Neural cell (in vitro differentiated cells): ENCODE results near the gene AGBL1.

ENCODE experiments used
- EP300 ChIP-seq: fragments of 450-650 bp; conservative IDR thresholded peaks from 2 replicates; pipeline ENCODE4 v1.6.1; 2014; ENCODE audit warnings: antibody characterized with exemption, mild to moderate bottlenecking, moderate library complexity; ENCODE audit not compliant: poor library complexity, severe bottlenecking
- EZH2 ChIP-seq: fragments of 200-600, 300-800 bp; shearing (Covaris generic), sonication (generic); IDR thresholded peaks from 2 replicates; pipeline ENCODE4 v1.6.1; 2014; ENCODE audit warnings: antibody characterized with exemption, low read length, borderline replicate concordance, mild to moderate bottlenecking; ENCODE audit not compliant: insufficient read depth, poor library complexity, severe bottlenecking
- POLR2AphosphoS5 ChIP-seq: IDR thresholded peaks from 2 replicates; pipeline ENCODE4 v1.6.1; 2012
- TAF1 ChIP-seq: IDR thresholded peaks from 2 replicates; pipeline ENCODE4 v1.6.1; 2012; ENCODE audit warnings: low read depth
- TF ChIP-seq, protein P1 (sequence below): IDR thresholded peaks from 2 replicates; pipeline ENCODE4 v1.6.1; 2012; ENCODE audit warnings: borderline replicate concordance
- TF ChIP-seq, protein P2 (sequence below): fragments of 450-650 bp; IDR thresholded peaks from 2 replicates; pipeline ENCODE4 v1.5.1; 2014; ENCODE audit warnings: antibody characterized with exemption, mild to moderate bottlenecking, moderate library complexity; ENCODE audit not compliant: poor library complexity, severe bottlenecking

DNA sequence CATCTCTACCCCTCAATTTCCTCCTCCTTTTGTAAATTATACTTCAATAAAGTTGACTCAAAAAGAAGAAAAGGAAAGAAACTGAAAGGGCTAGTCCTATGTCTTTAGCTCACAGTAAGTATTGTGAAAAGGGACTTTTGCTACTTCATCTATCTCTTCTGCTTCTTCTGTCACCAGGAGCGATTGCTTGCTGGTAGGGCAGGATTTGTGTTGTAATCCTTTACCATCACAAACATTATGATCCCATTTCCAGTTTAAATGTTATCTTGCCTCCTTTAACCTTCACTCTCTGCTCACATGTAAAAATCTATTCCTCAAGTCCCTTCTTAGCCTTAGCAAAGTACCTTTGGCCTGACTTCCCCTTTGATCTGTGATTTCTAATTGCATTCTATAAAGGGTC is 537.1 kb downstream of the AGBL1 start:
- TF ChIP-seq, protein P1, sequence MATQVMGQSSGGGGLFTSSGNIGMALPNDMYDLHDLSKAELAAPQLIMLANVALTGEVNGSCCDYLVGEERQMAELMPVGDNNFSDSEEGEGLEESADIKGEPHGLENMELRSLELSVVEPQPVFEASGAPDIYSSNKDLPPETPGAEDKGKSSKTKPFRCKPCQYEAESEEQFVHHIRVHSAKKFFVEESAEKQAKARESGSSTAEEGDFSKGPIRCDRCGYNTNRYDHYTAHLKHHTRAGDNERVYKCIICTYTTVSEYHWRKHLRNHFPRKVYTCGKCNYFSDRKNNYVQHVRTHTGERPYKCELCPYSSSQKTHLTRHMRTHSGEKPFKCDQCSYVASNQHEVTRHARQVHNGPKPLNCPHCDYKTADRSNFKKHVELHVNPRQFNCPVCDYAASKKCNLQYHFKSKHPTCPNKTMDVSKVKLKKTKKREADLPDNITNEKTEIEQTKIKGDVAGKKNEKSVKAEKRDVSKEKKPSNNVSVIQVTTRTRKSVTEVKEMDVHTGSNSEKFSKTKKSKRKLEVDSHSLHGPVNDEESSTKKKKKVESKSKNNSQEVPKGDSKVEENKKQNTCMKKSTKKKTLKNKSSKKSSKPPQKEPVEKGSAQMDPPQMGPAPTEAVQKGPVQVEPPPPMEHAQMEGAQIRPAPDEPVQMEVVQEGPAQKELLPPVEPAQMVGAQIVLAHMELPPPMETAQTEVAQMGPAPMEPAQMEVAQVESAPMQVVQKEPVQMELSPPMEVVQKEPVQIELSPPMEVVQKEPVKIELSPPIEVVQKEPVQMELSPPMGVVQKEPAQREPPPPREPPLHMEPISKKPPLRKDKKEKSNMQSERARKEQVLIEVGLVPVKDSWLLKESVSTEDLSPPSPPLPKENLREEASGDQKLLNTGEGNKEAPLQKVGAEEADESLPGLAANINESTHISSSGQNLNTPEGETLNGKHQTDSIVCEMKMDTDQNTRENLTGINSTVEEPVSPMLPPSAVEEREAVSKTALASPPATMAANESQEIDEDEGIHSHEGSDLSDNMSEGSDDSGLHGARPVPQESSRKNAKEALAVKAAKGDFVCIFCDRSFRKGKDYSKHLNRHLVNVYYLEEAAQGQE: no peak
- TF ChIP-seq, protein P2, sequence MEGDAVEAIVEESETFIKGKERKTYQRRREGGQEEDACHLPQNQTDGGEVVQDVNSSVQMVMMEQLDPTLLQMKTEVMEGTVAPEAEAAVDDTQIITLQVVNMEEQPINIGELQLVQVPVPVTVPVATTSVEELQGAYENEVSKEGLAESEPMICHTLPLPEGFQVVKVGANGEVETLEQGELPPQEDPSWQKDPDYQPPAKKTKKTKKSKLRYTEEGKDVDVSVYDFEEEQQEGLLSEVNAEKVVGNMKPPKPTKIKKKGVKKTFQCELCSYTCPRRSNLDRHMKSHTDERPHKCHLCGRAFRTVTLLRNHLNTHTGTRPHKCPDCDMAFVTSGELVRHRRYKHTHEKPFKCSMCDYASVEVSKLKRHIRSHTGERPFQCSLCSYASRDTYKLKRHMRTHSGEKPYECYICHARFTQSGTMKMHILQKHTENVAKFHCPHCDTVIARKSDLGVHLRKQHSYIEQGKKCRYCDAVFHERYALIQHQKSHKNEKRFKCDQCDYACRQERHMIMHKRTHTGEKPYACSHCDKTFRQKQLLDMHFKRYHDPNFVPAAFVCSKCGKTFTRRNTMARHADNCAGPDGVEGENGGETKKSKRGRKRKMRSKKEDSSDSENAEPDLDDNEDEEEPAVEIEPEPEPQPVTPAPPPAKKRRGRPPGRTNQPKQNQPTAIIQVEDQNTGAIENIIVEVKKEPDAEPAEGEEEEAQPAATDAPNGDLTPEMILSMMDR: no peak
- TF ChIP-seq POLR2AphosphoS5: no peak
- no peak for TF ChIP-seq EP300
- no peak for TF ChIP-seq EZH2
- no peak for TF ChIP-seq TAF1
